H1 (cell line): Measurements from ENCODE around the gene KLK8.
A peak's percentile ranks its signal among the peaks of the same experiment; 100 is the strongest.

Experiments used
- CTCF ChIP-seq, 3 experiments: IDR thresholded peaks; 1 replicate in 2 of 3; 2 replicates in 1 of 3; pipeline versions ENCODE4 v1.5.1 to v1.6.1; 2011; ENCODE audit warnings: low read length in 3 of 3, mild to moderate bottlenecking in 3 of 3, inconsistent platforms in 2 of 3, low read depth in 1 of 3, moderate library complexity in 1 of 3; ENCODE audit not compliant: insufficient read depth in 1 of 3; ENCODE audit errors: control extremely low read depth in 1 of 3
- EGR1 ChIP-seq: IDR thresholded peaks from 2 replicates; pipeline ENCODE4 v1.6.1; 2011; ENCODE audit warnings: low read depth, low read length, borderline replicate concordance
- EP300 ChIP-seq, 2 experiments: IDR thresholded peaks; 1 replicate in 1 of 2; 2 replicates in 1 of 2; pipeline ENCODE4 v1.6.1; 2011 to 2012; ENCODE audit warnings: low read depth in 2 of 2, low read length in 2 of 2, mild to moderate bottlenecking in 2 of 2, borderline replicate concordance in 1 of 2, inconsistent platforms in 1 of 2, moderate library complexity in 1 of 2
- MAFK ChIP-seq: IDR thresholded peaks from 2 replicates; pipeline ENCODE4 v1.6.1; 2012; ENCODE audit warnings: low read depth, mild to moderate bottlenecking, improper control_type of control experiment, low read length
- MAX ChIP-seq: IDR thresholded peaks from 2 replicates; pipeline ENCODE4 v1.6.1; 2012; ENCODE audit warnings: inconsistent platforms
- PHF8 ChIP-seq: fragments of 200-600 bp; sonication (generic); conservative IDR thresholded peaks from 2 replicates; pipeline ENCODE4 v1.7.1; 2012; ENCODE audit warnings: low read depth, mild to moderate bottlenecking, inconsistent platforms, low read length, moderate library complexity
- POLR2A ChIP-seq, 2 experiments: IDR thresholded peaks; 1 replicate in 1 of 2; 2 replicates in 1 of 2; pipeline ENCODE4 v1.6.1; 2011; ENCODE audit warnings: low read depth in 2 of 2, low read length in 2 of 2, mild to moderate bottlenecking in 2 of 2; ENCODE audit errors: control extremely low read depth in 1 of 2
- RAD21 ChIP-seq, 2 experiments: IDR thresholded peaks in 1 of 2; conservative IDR thresholded peaks in 1 of 2; 2 replicates each; pipeline ENCODE4 v1.6.1; 2011; ENCODE audit warnings: low read depth in 2 of 2, low read length in 2 of 2, improper control_type of control experiment in 1 of 2, inconsistent platforms in 1 of 2, mild to moderate bottlenecking in 1 of 2, moderate library complexity in 1 of 2
- SUZ12 ChIP-seq: fragments of 200-600 bp; sonication (generic); IDR thresholded peaks from 2 replicates; pipeline ENCODE4 v1.6.1; 2012; ENCODE audit warnings: mild to moderate bottlenecking, inconsistent platforms, low read length, moderate library complexity, mixed read lengths
- TCF12 ChIP-seq: IDR thresholded peaks from 2 replicates; pipeline ENCODE4 v1.6.1; 2011; ENCODE audit warnings: low read depth, mild to moderate bottlenecking, low read length
- TF ChIP-seq, protein P1 (sequence below): IDR thresholded peaks from 2 replicates; pipeline ENCODE4 v1.6.1; 2011; ENCODE audit warnings: low read depth, mild to moderate bottlenecking, low read length; ENCODE audit not compliant: insufficient read depth
- TF ChIP-seq, protein P2 (sequence below): IDR thresholded peaks from 2 replicates; pipeline ENCODE4 v1.6.1; 2011; ENCODE audit warnings: low read length, improper control_type of control experiment

DNA sequence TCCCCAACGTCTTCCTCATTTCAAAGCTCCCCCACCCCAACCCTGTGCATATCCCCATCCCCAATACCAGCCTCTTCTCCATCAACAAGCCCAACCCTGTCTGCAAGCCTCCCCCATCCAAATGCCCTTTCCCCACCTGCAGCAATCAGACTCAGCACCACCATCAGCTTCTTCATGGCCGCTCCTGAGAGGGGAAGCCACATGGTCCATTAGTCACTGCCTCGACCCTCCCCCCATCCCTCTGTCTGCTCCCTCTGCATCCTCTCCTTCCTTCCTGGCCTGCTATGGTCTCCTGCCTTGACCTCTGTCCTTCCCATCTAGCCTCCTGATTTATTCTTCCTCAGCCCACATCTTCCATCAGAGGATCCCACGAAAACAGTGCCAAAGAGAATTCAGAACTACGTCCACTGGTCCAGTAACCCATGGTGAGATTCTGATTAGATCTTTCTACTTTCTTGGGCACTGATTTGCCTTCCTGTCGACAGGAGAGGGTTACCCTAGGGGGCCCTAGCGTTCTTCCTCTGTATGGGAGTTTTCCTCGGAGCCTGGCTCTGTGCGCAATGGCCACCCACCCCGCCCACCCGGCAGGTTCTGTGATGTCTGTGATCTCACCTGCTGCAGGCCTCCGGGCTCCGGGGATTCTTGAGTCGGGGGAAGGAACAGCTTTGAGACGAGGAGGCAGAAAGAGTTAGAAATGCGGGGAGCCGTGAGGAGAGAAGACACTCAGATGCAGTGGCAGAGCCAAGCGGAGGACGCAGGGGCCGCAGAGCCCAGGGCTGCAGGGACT lies 33.3 kb downstream of the KLK8 start:
- TF ChIP-seq EGR1 (no peak), POLR2A (IDR thresholded peaks at IDR 0.05; ENCODE audit: control extremely low read depth in 1 of 2, low read depth in 2 of 2, low read length in 2 of 2) (no peak), TCF12 (no peak), CTCF (IDR thresholded peaks at IDR 0.05; ENCODE audit: control extremely low read depth in 1 of 3, insufficient read depth in 1 of 3, low read depth in 1 of 3, low read length in 3 of 3) (peak in 2 of 3 experiments; percentile 14 to 19; a peak in 1 of 4 replicates), EP300 (IDR thresholded peaks at IDR 0.05; ENCODE audit: borderline replicate concordance in 1 of 2, low read depth in 2 of 2, low read length in 2 of 2) (no peak), SUZ12 (no peak), PHF8 (no peak), RAD21 (IDR thresholded peaks at IDR 0.05 in 1 of 2, conservative IDR thresholded peaks at IDR 0.05 in 1 of 2; ENCODE audit: low read depth in 2 of 2, low read length in 2 of 2) (peak; percentile 29 to 31; a peak in 2 of 4 replicates), MAFK (no peak), MAX (no peak)
- TF ChIP-seq, protein P1, sequence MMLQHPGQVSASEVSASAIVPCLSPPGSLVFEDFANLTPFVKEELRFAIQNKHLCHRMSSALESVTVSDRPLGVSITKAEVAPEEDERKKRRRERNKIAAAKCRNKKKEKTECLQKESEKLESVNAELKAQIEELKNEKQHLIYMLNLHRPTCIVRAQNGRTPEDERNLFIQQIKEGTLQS = no peak
- TF ChIP-seq, protein P2, sequence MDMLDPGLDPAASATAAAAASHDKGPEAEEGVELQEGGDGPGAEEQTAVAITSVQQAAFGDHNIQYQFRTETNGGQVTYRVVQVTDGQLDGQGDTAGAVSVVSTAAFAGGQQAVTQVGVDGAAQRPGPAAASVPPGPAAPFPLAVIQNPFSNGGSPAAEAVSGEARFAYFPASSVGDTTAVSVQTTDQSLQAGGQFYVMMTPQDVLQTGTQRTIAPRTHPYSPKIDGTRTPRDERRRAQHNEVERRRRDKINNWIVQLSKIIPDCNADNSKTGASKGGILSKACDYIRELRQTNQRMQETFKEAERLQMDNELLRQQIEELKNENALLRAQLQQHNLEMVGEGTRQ = no peak
